GM23248 (cell line): ENCODE data around the gene SIRT1. TPM values are rescaled to one million over a fixed set of nuclear protein-coding genes. Genes with fewer than 3 reads are reported as not detected.

Source experiments
- DNase-seq: peaks from one replicate; pipeline ENCODE4 v3.0.0-alpha.2; 2015
- H2AFZ ChIP-seq: fragments of 200-600 bp; sonication (generic); 2 replicates; pipeline ENCODE4 v1.6.1; 2016; ENCODE audit warnings: antibody characterized with exemption
- H3F3A ChIP-seq: fragments of 200-600 bp; sonication (generic); 2 replicates; pipeline ENCODE4 v1.6.1; 2016; ENCODE audit warnings: mild to moderate bottlenecking, antibody characterized with exemption, mixed run types; ENCODE audit not compliant: insufficient read depth
- H3K27ac ChIP-seq: fragments of 200-600 bp; sonication (generic); 2 replicates; pipeline ENCODE4 v1.5.1; 2016; ENCODE audit warnings: mild to moderate bottlenecking
- H3K27me3 ChIP-seq: fragments of 200-600 bp; sonication (generic); replicated peaks from 2 replicates; pipeline ENCODE4 v1.6.1; 2016; ENCODE audit warnings: mild to moderate bottlenecking; ENCODE audit not compliant: insufficient read depth
- H3K36me3 ChIP-seq: fragments of 200-600 bp; sonication (generic); 2 replicates; pipeline ENCODE4 v1.6.1; 2016; ENCODE audit warnings: low read depth, mild to moderate bottlenecking
- H3K4me1 ChIP-seq: fragments of 200-600 bp; sonication (generic); 2 replicates; pipeline ENCODE4 v1.6.1; 2016; ENCODE audit warnings: mild to moderate bottlenecking; ENCODE audit not compliant: insufficient read depth
- H3K4me2 ChIP-seq: fragments of 200-600 bp; sonication (generic); one replicate; pipeline ENCODE4 v1.6.1; 2016; ENCODE audit warnings: mild to moderate bottlenecking; ENCODE audit not compliant: unreplicated experiment
- H3K4me3 ChIP-seq: fragments of 200-600 bp; sonication (generic); 2 replicates; pipeline ENCODE4 v1.5.1; 2016; ENCODE audit warnings: mild to moderate bottlenecking
- H3K79me2 ChIP-seq: fragments of 200-600 bp; sonication (generic); 2 replicates; pipeline ENCODE4 v1.6.1; 2016; ENCODE audit warnings: mild to moderate bottlenecking; ENCODE audit not compliant: insufficient read depth
- H3K9ac ChIP-seq: fragments of 200-600 bp; sonication (generic); 2 replicates; pipeline ENCODE4 v1.6.1; 2016; ENCODE audit warnings: mild to moderate bottlenecking
- H3K9me2 ChIP-seq: fragments of 200-600 bp; sonication (generic); 2 replicates; pipeline ENCODE4 v1.6.1; 2016; ENCODE audit warnings: mixed run types, mild to moderate bottlenecking, moderate library complexity; ENCODE audit not compliant: insufficient read depth
- H3K9me3 ChIP-seq: fragments of 200-600 bp; sonication (generic); one replicate; pipeline ENCODE4 v1.6.1; 2017; ENCODE audit warnings: low read depth
- H4K20me1 ChIP-seq: fragments of 200-600 bp; sonication (generic); 2 replicates; pipeline ENCODE4 v1.6.0; 2016; ENCODE audit not compliant: insufficient read depth
- EZH2 ChIP-seq: fragments of 200-600 bp; sonication (generic); IDR thresholded peaks from 2 replicates; pipeline ENCODE4 v1.6.1; 2018; ENCODE audit warnings: antibody characterized with exemption, mild to moderate bottlenecking; ENCODE audit not compliant: insufficient read depth, poor library complexity, severe bottlenecking
- EZH2phosphoT487 ChIP-seq: fragments of 200-600 bp; sonication (generic); IDR thresholded peaks from 2 replicates; pipeline ENCODE4 v1.6.1; 2018; ENCODE audit warnings: antibody characterized with exemption, moderate library complexity, mild to moderate bottlenecking, low read depth; ENCODE audit not compliant: insufficient read depth
- WGBS, 2 experiments: methylation state at CpG; one replicate each; pipeline ENCODE4 v1.1.6; 2015 to 2017; ENCODE audit warnings: low lambda C conversion rate in 2 of 2, low coverage in 1 of 2; ENCODE audit errors: missing lambda C conversion rate in 2 of 2; 5-methylcytosine and 5-hydroxymethylcytosine counted together
- in situ Hi-C: fragments of 300-500 bp; cut with MboI; formaldehyde crosslinking; loops from 2 replicates; pipeline ENCODE4 v1.15.0; 2020
- polyA plus RNA-seq: library from polyadenylated mRNA; unstranded; fragments of >200 nt; fragmentation: Nextera tagmentation; extraction: Ambion mirVana; gene quantifications from 2 replicates; pipeline ENCODE4 v1.2.1, GENCODE V29; 2016
- total RNA-seq: library from RNA; depleted of rRNA; stranded (reverse); fragments of >200 nt; shearing (Covaris generic); gene quantifications from 2 replicates; pipeline ENCODE4 v1.2.3, GENCODE V29; 2014

SIRT1 gene
- total and polyA plus RNA-seq, 2 experiments from 2014 or later = 9.4 to 14.6 TPM

- TF ChIP-seq EZH2 (no peak), EZH2phosphoT487 (no peak)
- Histone ChIP-seq H3F3A (peaks cover 22% of the 10 kb centered on the region), H3K27ac (no peak overlapping the region), H3K4me3 (no peak overlapping the region), H3K9me3 (no peaks in the 10 kb centered on the region), H2AFZ (no peak overlapping the region), H3K9me2 (no peaks in the 10 kb centered on the region), H3K4me1 (no peaks in the 10 kb centered on the region), H3K79me2 (peaks cover 85% of the 10 kb centered on the region), H3K27me3 (no peaks in the 10 kb centered on the region), H3K9ac (no peak overlapping the region), H4K20me1 (no peaks in the 10 kb centered on the region), H3K4me2 (no peak overlapping the region), H3K36me3 (peaks cover 36% of the 10 kb centered on the region)
- in situ Hi-C loops = no loop called here
- WGBS, 2 experiments = 77 to 84% methylated on average over 7 of the region's 7 CpGs
- no peak for DNase-seq
Measured at GRCh38 chr10:67903581-67903980, 19.1 kb downstream of the SIRT1 start.

GRCh38 chr10:67912331-67912946 is 28.0 kb downstream of the SIRT1 start:
- H3K4me1 ChIP-seq = peaks cover 14% of the 10 kb centered on the region
- in situ Hi-C loops = no loop called here
- H3K4me2 ChIP-seq = no peak overlapping the region
- H3K9me3 ChIP-seq = no peaks in the 10 kb centered on the region
- WGBS, 2 experiments = 10% methylated on average over 2 of the region's 2 CpGs
- H3F3A ChIP-seq = peaks cover 75% of the 10 kb centered on the region
- peaks cover 18% of the 10 kb centered on the region; the same call in 1 of the 2 replicates for H3K79me2 ChIP-seq
- no peak for TF ChIP-seq EZH2
- no peak for TF ChIP-seq EZH2phosphoT487
- H2AFZ ChIP-seq = no peak overlapping the region
- H3K36me3 ChIP-seq = peaks cover 63% of the 10 kb centered on the region
- DNase-seq = peak; percentile 59
- H3K27ac ChIP-seq = peak overlapping the region; percentile 44
- H3K27me3 ChIP-seq = no peaks in the 10 kb centered on the region
- no peak overlapping the region; the same call in 1 of the 2 replicates for H3K9ac ChIP-seq
- no peak overlapping the region for H3K4me3 ChIP-seq
- H4K20me1 ChIP-seq = no peaks in the 10 kb centered on the region
- no peaks in the 10 kb centered on the region for H3K9me2 ChIP-seq

GRCh38 chr10:67914777-67915340 is 30.4 kb downstream of the SIRT1 start:
- peak overlapping the region; percentile 18; the same call in 1 of the 2 replicates for H3K27ac ChIP-seq
- no peak overlapping the region for H3K4me3 ChIP-seq
- in situ Hi-C loops = no loop called here
- H3K4me2 ChIP-seq = no peak overlapping the region
- 94 to 96% methylated on average over 8 of the region's 8 CpGs for WGBS, 2 experiments
- peaks cover 30% of the 10 kb centered on the region; the same call in 1 of the 2 replicates for H3K79me2 ChIP-seq
- no peaks in the 10 kb centered on the region for H3K9me2 ChIP-seq
- TF ChIP-seq EZH2phosphoT487 (no peak), EZH2 (no peak)
- peaks cover 14% of the 10 kb centered on the region for H3K4me1 ChIP-seq
- H3F3A ChIP-seq = peaks cover 89% of the 10 kb centered on the region
- H3K9me3 ChIP-seq = no peaks in the 10 kb centered on the region
- no peak overlapping the region for H2AFZ ChIP-seq
- H3K9ac ChIP-seq = no peak overlapping the region
- H4K20me1 ChIP-seq = no peaks in the 10 kb centered on the region
- no peaks in the 10 kb centered on the region for H3K27me3 ChIP-seq
- peaks cover 62% of the 10 kb centered on the region for H3K36me3 ChIP-seq
- DNase-seq = no peak

GRCh38 chr10:67917169-67917568 is 32.7 kb downstream of the SIRT1 start:
- 71 to 77% methylated on average over 2 of the region's 2 CpGs for WGBS, 2 experiments
- no peak overlapping the region for H3K4me2 ChIP-seq

More at GRCh38 chr10:67917169-67917568, 32.7 kb downstream of the SIRT1 start:
- Histone ChIP-seq H3K4me1 (peaks cover 20% of the 10 kb centered on the region), H3K4me3 (no peak overlapping the region), H3K9me2 (no peaks in the 10 kb centered on the region), H3K9me3 (no peaks in the 10 kb centered on the region), H4K20me1 (no peaks in the 10 kb centered on the region), H3K9ac (no peak overlapping the region), H2AFZ (no peak overlapping the region), H3K27me3 (no peaks in the 10 kb centered on the region), H3K36me3 (peaks cover 69% of the 10 kb centered on the region), H3K79me2 (peaks cover 51% of the 10 kb centered on the region), H3K27ac (0 out of 2 replicates have a peak overlapping the region, but pooled peaks have one; percentile 7), H3F3A (peaks cover 95% of the 10 kb centered on the region)
- in situ Hi-C loops = no loop called here
- no peak for DNase-seq
- TF ChIP-seq EZH2phosphoT487 (no peak), EZH2 (no peak)
